H1 (cell line): ENCODE measurements around the gene EPHA8. TPM values are rescaled to one million over a fixed set of nuclear protein-coding genes. Genes with fewer than 3 reads are reported as not detected.

Experiments
- CREB1 ChIP-seq: IDR thresholded peaks from 2 replicates; pipeline ENCODE4 v1.6.1; 2012; ENCODE audit warnings: inconsistent platforms
- PHF8 ChIP-seq: fragments of 200-600 bp; sonication (generic); conservative IDR thresholded peaks from 2 replicates; pipeline ENCODE4 v1.7.1; 2012; ENCODE audit warnings: low read depth, mild to moderate bottlenecking, inconsistent platforms, low read length, moderate library complexity
- RNF2 ChIP-seq: fragments of 200-900, 300-1000 bp; sonication (generic); IDR thresholded peaks from 2 replicates; pipeline ENCODE4 v1.7.1; 2016; ENCODE audit warnings: borderline replicate concordance, low read depth, mild to moderate bottlenecking, antibody characterized with exemption, low read length; ENCODE audit not compliant: poor library complexity, severe bottlenecking; ENCODE audit errors: missing control alignments
- polyA plus RNA-seq, 7 experiments: library from polyadenylated mRNA; depleted of rRNA in 3 of 7; stranded (reverse) in 5 of 7; unstranded in 2 of 7; fragments of >200 nt in 5 of 7; fragments of 200-250 nt in 2 of 7; gene quantifications; 1 replicate in 5 of 7; 2 replicates in 1 of 7; 4 replicates in 1 of 7; pipeline versions ENCODE4 v1.2.1 to v1.2.3, GENCODE V29; 2011 to 2013; ENCODE audit warnings: missing spikeins in 2 of 7, mixed read lengths in 2 of 7
- total RNA-seq: library from RNA; stranded (reverse); fragmentation: NEBNext Ultra II Directional; extraction: Animal tissue kit (Norgen Biotek cat#: 25700); gene quantifications from 2 replicates; pipeline ENCODE4 v1.2.1, GENCODE V29; 2021
- TF ChIP-seq, protein P1 (sequence below): fragments of 300-600 bp; sonication (generic); IDR thresholded peaks from 2 replicates; pipeline ENCODE4 v1.7.1; 2012; ENCODE audit warnings: low read length, moderate library complexity, mild to moderate bottlenecking, inconsistent platforms; ENCODE audit not compliant: insufficient replicate concordance
- TF ChIP-seq, protein P2 (sequence below): IDR thresholded peaks from 2 replicates; pipeline ENCODE4 v1.6.1; 2011; ENCODE audit warnings: low read length, improper control_type of control experiment

EPHA8 gene
- total and polyA plus RNA-seq, 2 of the 8 experiments (the other 6 are each of a cell fraction or from before 2014, with no cell fraction given): 4.0 to 8.4 TPM

DNA sequence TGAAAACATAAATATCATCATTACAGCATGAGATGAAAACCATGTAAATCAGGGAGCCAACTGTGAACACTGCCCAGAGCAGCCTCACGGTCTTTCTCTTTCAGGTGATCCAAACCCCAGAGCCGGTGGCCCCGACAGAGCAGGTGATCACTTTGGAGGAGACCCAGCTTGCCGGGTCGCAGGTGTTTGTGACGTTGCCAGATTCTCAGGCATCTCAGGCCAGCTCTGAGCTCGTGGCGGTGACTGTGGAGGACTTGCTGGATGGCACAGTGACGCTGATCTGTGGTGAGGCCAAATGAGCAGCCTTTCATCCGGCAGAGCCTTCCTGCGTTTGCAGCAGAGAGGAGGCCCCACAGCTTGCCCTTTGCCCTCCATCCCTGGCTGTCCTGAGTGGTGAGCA lies 37.2 kb upstream of the EPHA8 start (continued):
- TF ChIP-seq, protein P1, sequence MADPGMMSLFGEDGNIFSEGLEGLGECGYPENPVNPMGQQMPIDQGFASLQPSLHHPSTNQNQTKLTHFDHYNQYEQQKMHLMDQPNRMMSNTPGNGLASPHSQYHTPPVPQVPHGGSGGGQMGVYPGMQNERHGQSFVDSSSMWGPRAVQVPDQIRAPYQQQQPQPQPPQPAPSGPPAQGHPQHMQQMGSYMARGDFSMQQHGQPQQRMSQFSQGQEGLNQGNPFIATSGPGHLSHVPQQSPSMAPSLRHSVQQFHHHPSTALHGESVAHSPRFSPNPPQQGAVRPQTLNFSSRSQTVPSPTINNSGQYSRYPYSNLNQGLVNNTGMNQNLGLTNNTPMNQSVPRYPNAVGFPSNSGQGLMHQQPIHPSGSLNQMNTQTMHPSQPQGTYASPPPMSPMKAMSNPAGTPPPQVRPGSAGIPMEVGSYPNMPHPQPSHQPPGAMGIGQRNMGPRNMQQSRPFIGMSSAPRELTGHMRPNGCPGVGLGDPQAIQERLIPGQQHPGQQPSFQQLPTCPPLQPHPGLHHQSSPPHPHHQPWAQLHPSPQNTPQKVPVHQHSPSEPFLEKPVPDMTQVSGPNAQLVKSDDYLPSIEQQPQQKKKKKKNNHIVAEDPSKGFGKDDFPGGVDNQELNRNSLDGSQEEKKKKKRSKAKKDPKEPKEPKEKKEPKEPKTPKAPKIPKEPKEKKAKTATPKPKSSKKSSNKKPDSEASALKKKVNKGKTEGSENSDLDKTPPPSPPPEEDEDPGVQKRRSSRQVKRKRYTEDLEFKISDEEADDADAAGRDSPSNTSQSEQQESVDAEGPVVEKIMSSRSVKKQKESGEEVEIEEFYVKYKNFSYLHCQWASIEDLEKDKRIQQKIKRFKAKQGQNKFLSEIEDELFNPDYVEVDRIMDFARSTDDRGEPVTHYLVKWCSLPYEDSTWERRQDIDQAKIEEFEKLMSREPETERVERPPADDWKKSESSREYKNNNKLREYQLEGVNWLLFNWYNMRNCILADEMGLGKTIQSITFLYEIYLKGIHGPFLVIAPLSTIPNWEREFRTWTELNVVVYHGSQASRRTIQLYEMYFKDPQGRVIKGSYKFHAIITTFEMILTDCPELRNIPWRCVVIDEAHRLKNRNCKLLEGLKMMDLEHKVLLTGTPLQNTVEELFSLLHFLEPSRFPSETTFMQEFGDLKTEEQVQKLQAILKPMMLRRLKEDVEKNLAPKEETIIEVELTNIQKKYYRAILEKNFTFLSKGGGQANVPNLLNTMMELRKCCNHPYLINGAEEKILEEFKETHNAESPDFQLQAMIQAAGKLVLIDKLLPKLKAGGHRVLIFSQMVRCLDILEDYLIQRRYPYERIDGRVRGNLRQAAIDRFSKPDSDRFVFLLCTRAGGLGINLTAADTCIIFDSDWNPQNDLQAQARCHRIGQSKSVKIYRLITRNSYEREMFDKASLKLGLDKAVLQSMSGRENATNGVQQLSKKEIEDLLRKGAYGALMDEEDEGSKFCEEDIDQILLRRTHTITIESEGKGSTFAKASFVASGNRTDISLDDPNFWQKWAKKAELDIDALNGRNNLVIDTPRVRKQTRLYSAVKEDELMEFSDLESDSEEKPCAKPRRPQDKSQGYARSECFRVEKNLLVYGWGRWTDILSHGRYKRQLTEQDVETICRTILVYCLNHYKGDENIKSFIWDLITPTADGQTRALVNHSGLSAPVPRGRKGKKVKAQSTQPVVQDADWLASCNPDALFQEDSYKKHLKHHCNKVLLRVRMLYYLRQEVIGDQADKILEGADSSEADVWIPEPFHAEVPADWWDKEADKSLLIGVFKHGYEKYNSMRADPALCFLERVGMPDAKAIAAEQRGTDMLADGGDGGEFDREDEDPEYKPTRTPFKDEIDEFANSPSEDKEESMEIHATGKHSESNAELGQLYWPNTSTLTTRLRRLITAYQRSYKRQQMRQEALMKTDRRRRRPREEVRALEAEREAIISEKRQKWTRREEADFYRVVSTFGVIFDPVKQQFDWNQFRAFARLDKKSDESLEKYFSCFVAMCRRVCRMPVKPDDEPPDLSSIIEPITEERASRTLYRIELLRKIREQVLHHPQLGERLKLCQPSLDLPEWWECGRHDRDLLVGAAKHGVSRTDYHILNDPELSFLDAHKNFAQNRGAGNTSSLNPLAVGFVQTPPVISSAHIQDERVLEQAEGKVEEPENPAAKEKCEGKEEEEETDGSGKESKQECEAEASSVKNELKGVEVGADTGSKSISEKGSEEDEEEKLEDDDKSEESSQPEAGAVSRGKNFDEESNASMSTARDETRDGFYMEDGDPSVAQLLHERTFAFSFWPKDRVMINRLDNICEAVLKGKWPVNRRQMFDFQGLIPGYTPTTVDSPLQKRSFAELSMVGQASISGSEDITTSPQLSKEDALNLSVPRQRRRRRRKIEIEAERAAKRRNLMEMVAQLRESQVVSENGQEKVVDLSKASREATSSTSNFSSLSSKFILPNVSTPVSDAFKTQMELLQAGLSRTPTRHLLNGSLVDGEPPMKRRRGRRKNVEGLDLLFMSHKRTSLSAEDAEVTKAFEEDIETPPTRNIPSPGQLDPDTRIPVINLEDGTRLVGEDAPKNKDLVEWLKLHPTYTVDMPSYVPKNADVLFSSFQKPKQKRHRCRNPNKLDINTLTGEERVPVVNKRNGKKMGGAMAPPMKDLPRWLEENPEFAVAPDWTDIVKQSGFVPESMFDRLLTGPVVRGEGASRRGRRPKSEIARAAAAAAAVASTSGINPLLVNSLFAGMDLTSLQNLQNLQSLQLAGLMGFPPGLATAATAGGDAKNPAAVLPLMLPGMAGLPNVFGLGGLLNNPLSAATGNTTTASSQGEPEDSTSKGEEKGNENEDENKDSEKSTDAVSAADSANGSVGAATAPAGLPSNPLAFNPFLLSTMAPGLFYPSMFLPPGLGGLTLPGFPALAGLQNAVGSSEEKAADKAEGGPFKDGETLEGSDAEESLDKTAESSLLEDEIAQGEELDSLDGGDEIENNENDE: no peak
- no peak for TF ChIP-seq RNF2
- TF ChIP-seq PHF8: no peak
- no peak for TF ChIP-seq CREB1
- TF ChIP-seq, protein P2, sequence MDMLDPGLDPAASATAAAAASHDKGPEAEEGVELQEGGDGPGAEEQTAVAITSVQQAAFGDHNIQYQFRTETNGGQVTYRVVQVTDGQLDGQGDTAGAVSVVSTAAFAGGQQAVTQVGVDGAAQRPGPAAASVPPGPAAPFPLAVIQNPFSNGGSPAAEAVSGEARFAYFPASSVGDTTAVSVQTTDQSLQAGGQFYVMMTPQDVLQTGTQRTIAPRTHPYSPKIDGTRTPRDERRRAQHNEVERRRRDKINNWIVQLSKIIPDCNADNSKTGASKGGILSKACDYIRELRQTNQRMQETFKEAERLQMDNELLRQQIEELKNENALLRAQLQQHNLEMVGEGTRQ: no peak
